HepG2 (cell line): Measurements from ENCODE around the gene ASL. TPM values are rescaled to one million over a fixed set of nuclear protein-coding genes. Genes with fewer than 3 reads are reported as not detected.

ENCODE experiments used
- AKAP8 ChIP-seq: sonication (generic); formaldehyde crosslinking; IDR thresholded peaks from 2 replicates; pipeline ENCODE4 v1.5.1; 2020; ENCODE audit warnings: mild to moderate bottlenecking, missing genetic modification reagents
- ATF7 ChIP-seq, 2 experiments: fragments of 450-650 bp in 1 of 2; sonication (generic) in 1 of 2; formaldehyde crosslinking in 1 of 2; IDR thresholded peaks; 2 replicates each; pipeline versions ENCODE4 v1.4.0 to v1.6.1; 2016 to 2020; ENCODE audit warnings: antibody characterized with exemption in 1 of 2, mild to moderate bottlenecking in 1 of 2, missing genetic modification reagents in 1 of 2
- BRCA1 ChIP-seq: sonication (generic); formaldehyde crosslinking; IDR thresholded peaks from 2 replicates; pipeline ENCODE4 v1.4.0; 2020; ENCODE audit warnings: missing genetic modification reagents
- CBX1 ChIP-seq: IDR thresholded peaks from one replicate; pipeline ENCODE4 v1.6.1; 2016; ENCODE audit warnings: antibody characterized with exemption, low read depth
- CBX5 ChIP-seq: sonication (generic); formaldehyde crosslinking; IDR thresholded peaks from 2 replicates; pipeline ENCODE4 v1.4.0; 2020; ENCODE audit warnings: missing genetic modification reagents, borderline replicate concordance
- CREB1 ChIP-seq, 2 experiments: fragments of 450-650 bp in 1 of 2; IDR thresholded peaks; 2 replicates each; pipeline ENCODE4 v1.6.1; 2016 to 2017; ENCODE audit warnings: control low read depth in 1 of 2, mild to moderate bottlenecking in 1 of 2, missing compliant biosample characterization in 1 of 2, missing genetic modification characterization in 1 of 2
- GATAD2A ChIP-seq: IDR thresholded peaks from 2 replicates; pipeline ENCODE4 v1.6.1; 2016
- GTF3A ChIP-seq: sonication (generic); formaldehyde crosslinking; conservative IDR thresholded peaks from 2 replicates; pipeline ENCODE4 v1.4.0; 2020; ENCODE audit warnings: mild to moderate bottlenecking, missing genetic modification reagents
- HES4 ChIP-seq: sonication (generic); formaldehyde crosslinking; IDR thresholded peaks from 2 replicates; pipeline ENCODE4 v1.9.0; 2021; ENCODE audit warnings: mild to moderate bottlenecking, missing genetic modification reagents, borderline replicate concordance
- HNRNPL ChIP-seq: fragments of 200-400 bp; formaldehyde crosslinking; IDR thresholded peaks from 2 replicates; pipeline ENCODE4 v1.6.1; 2017; ENCODE audit warnings: mild to moderate bottlenecking, low read depth, low read length
- KDM2A ChIP-seq: sonication (generic); formaldehyde crosslinking; IDR thresholded peaks from 2 replicates; pipeline ENCODE4 v1.4.0; 2020; ENCODE audit warnings: low read depth, missing genetic modification reagents, borderline replicate concordance
- KLF16 ChIP-seq, 2 experiments: sonication (generic) in 1 of 2; formaldehyde crosslinking in 1 of 2; IDR thresholded peaks; 2 replicates each; pipeline versions ENCODE4 v1.6.1 to v1.8.0; 2016 to 2023; ENCODE audit warnings: missing genetic modification reagents in 2 of 2, missing compliant biosample characterization in 1 of 2
- KMT2A ChIP-seq: sonication (generic); formaldehyde crosslinking; IDR thresholded peaks from 2 replicates; pipeline ENCODE4 v1.4.0; 2020; ENCODE audit warnings: missing genetic modification reagents
- NCOA1 ChIP-seq: sonication (generic); formaldehyde crosslinking; IDR thresholded peaks from 2 replicates; pipeline ENCODE4 v1.9.0; 2021; ENCODE audit warnings: missing genetic modification reagents
- NFIC ChIP-seq: IDR thresholded peaks from 2 replicates; pipeline ENCODE4 v1.6.1; 2012; ENCODE audit warnings: mild to moderate bottlenecking, low read length, inconsistent platforms
- NR3C1 ChIP-seq: sonication (generic); formaldehyde crosslinking; IDR thresholded peaks from 2 replicates; pipeline ENCODE4 v1.4.0; 2020; ENCODE audit warnings: missing genetic modification reagents
- PCBP1 ChIP-seq: fragments of 200-400 bp; formaldehyde crosslinking; IDR thresholded peaks from 2 replicates; pipeline ENCODE4 v1.6.1; 2017; ENCODE audit warnings: mild to moderate bottlenecking, low read depth, low read length, borderline replicate concordance
- REL ChIP-seq: sonication (generic); formaldehyde crosslinking; conservative IDR thresholded peaks from 2 replicates; pipeline ENCODE4 v1.8.0; 2022; ENCODE audit warnings: mild to moderate bottlenecking, missing genetic modification reagents, moderate library complexity
- SIN3A ChIP-seq: IDR thresholded peaks from 2 replicates; pipeline ENCODE4 v1.6.1; 2011; ENCODE audit warnings: low read depth, mild to moderate bottlenecking, control low read depth, low read length, borderline replicate concordance
- TOPORS ChIP-seq: sonication (generic); formaldehyde crosslinking; IDR thresholded peaks from 2 replicates; pipeline ENCODE4 v1.8.0; 2023; ENCODE audit warnings: mild to moderate bottlenecking, missing genetic modification reagents
- ZEB1 ChIP-seq: IDR thresholded peaks from 2 replicates; pipeline ENCODE4 v1.6.1; 2012; ENCODE audit warnings: mild to moderate bottlenecking, low read depth, inconsistent platforms; ENCODE audit not compliant: insufficient replicate concordance
- ZFP62 ChIP-seq: sonication (generic); formaldehyde crosslinking; IDR thresholded peaks from 2 replicates; pipeline ENCODE4 v1.4.0; 2020; ENCODE audit warnings: missing genetic modification reagents
- ZNF224 ChIP-seq: sonication (generic); formaldehyde crosslinking; IDR thresholded peaks from 2 replicates; pipeline ENCODE4 v1.5.0; 2020; ENCODE audit warnings: mild to moderate bottlenecking, missing genetic modification reagents
- ZNF576 ChIP-seq: sonication (generic); formaldehyde crosslinking; IDR thresholded peaks from 2 replicates; pipeline ENCODE4 v1.4.0; 2020; ENCODE audit warnings: mild to moderate bottlenecking, missing genetic modification reagents
- ZNF616 ChIP-seq: sonication (generic); formaldehyde crosslinking; IDR thresholded peaks from 2 replicates; pipeline ENCODE4 v1.5.0; 2020; ENCODE audit warnings: low read depth, mild to moderate bottlenecking, missing genetic modification reagents
- ZNF724P ChIP-seq: sonication (generic); formaldehyde crosslinking; IDR thresholded peaks from 2 replicates; pipeline ENCODE4 v1.8.0; 2022; ENCODE audit warnings: missing genetic modification reagents, borderline replicate concordance
- ZNF775 ChIP-seq: sonication (generic); formaldehyde crosslinking; IDR thresholded peaks from 2 replicates; pipeline ENCODE4 v1.4.0; 2020; ENCODE audit warnings: missing genetic modification reagents, mild to moderate bottlenecking, moderate library complexity, borderline replicate concordance
- polyA plus RNA-seq, 8 experiments: library from polyadenylated mRNA; depleted of rRNA in 3 of 8; stranded (reverse) in 7 of 8; unstranded in 1 of 8; fragments of >200 nt; fragmentation: Illumina TruSeq in 4 of 8; extraction: Trizol in 4 of 8; gene quantifications; 2 replicates each; pipeline versions ENCODE4 v1.2.1 to v1.2.3, GENCODE V29; 2011 to 2016; ENCODE audit warnings: low read depth in 4 of 8, missing spikeins in 1 of 8, mixed read lengths in 1 of 8; ENCODE audit not compliant: insufficient read depth in 1 of 8
- total RNA-seq, 5 experiments: library from RNA; depleted of rRNA; stranded (reverse); fragments of >200 nt; fragmentation: Illumina TruSeq; extraction: Trizol; gene quantifications; 2 replicates each; pipeline ENCODE4 v1.2.3, GENCODE V29; 2016; ENCODE audit warnings: low read depth in 1 of 5
- TF ChIP-seq, protein P1 (sequence below): sonication (generic); formaldehyde crosslinking; IDR thresholded peaks from 2 replicates; pipeline ENCODE4 v1.8.0; 2022; ENCODE audit warnings: mild to moderate bottlenecking, missing genetic modification reagents
- TF ChIP-seq, protein P2 (sequence below): sonication (generic); formaldehyde crosslinking; IDR thresholded peaks from 2 replicates; pipeline ENCODE4 v1.5.0; 2020; ENCODE audit warnings: mild to moderate bottlenecking, missing genetic modification reagents

ASL gene
- total and polyA plus RNA-seq, 2 of the 13 experiments (the other 11 are each of a cell fraction or from before 2014, with no cell fraction given): 71.4 to 96.5 TPM

GRCh38 chr7:66142334-66142733 lies 66.7 kb downstream of the ASL start (continued):
- TF ChIP-seq CREB1 (IDR thresholded peaks at IDR 0.05): no peak
- no peak for TF ChIP-seq CREB1 (CRISPR knock-in tag; IDR thresholded peaks at IDR 0.05)
- TF ChIP-seq ATF7 (IDR thresholded peaks at IDR 0.05): no peak
- no peak for TF ChIP-seq ATF7 (CRISPR knock-in tag; IDR thresholded peaks at IDR 0.05)
- no peak for TF ChIP-seq ZNF576 (CRISPR knock-in tag)
- TF ChIP-seq PCBP1: no peak
- no peak for TF ChIP-seq TOPORS (CRISPR knock-in tag)
- TF ChIP-seq NR3C1: no peak
- peak; percentile 42 for TF ChIP-seq ZEB1
- TF ChIP-seq HNRNPL: no peak
- no peak for TF ChIP-seq GTF3A (CRISPR knock-in tag)
- TF ChIP-seq NFIC: no peak
- no peak for TF ChIP-seq KLF16 (CRISPR knock-in tag; IDR thresholded peaks at IDR 0.05)
- no peak for TF ChIP-seq ZNF775 (CRISPR knock-in tag)
- TF ChIP-seq SIN3A: no peak
- peak; percentile 5; the same call in 1 of the 2 replicates for TF ChIP-seq KDM2A
- TF ChIP-seq, protein P1, sequence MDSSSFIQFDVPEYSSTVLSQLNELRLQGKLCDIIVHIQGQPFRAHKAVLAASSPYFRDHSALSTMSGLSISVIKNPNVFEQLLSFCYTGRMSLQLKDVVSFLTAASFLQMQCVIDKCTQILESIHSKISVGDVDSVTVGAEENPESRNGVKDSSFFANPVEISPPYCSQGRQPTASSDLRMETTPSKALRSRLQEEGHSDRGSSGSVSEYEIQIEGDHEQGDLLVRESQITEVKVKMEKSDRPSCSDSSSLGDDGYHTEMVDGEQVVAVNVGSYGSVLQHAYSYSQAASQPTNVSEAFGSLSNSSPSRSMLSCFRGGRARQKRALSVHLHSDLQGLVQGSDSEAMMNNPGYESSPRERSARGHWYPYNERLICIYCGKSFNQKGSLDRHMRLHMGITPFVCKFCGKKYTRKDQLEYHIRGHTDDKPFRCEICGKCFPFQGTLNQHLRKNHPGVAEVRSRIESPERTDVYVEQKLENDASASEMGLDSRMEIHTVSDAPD (CRISPR knock-in tag): peak; percentile 86; the same call in 1 of the 2 replicates
- TF ChIP-seq ZNF616 (CRISPR knock-in tag): no peak
- no peak for TF ChIP-seq AKAP8 (CRISPR knock-in tag)
- TF ChIP-seq ZFP62 (CRISPR knock-in tag): no peak
- TF ChIP-seq BRCA1 (CRISPR knock-in tag): no peak
- no peak for TF ChIP-seq HES4
- TF ChIP-seq GATAD2A (CRISPR knock-in tag): peak; percentile 92
- no peak for TF ChIP-seq NCOA1 (CRISPR knock-in tag)
- no peak for TF ChIP-seq REL
- no peak for TF ChIP-seq CBX5 (CRISPR knock-in tag)
- TF ChIP-seq ZNF224 (CRISPR knock-in tag): no peak
- TF ChIP-seq CBX1: no peak
- TF ChIP-seq ZNF724P (CRISPR knock-in tag): no peak
- TF ChIP-seq, protein P2, sequence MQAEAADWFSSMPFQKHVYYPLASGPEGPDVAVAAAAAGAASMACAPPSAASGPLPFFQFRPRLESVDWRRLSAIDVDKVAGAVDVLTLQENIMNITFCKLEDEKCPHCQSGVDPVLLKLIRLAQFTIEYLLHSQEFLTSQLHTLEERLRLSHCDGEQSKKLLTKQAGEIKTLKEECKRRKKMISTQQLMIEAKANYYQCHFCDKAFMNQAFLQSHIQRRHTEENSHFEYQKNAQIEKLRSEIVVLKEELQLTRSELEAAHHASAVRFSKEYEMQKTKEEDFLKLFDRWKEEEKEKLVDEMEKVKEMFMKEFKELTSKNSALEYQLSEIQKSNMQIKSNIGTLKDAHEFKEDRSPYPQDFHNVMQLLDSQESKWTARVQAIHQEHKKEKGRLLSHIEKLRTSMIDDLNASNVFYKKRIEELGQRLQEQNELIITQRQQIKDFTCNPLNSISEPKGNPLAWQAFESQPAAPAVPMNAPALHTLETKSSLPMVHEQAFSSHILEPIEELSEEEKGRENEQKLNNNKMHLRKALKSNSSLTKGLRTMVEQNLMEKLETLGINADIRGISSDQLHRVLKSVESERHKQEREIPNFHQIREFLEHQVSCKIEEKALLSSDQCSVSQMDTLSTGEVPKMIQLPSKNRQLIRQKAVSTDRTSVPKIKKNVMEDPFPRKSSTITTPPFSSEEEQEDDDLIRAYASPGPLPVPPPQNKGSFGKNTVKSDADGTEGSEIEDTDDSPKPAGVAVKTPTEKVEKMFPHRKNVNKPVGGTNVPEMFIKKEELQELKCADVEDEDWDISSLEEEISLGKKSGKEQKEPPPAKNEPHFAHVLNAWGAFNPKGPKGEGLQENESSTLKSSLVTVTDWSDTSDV: no peak
- TF ChIP-seq KMT2A (CRISPR knock-in tag): 0 out of 2 replicates have a peak, but pooled peaks have one; percentile 23
